ENCODE results near the gene ZNF554. TPM values are rescaled to one million over a fixed set of nuclear protein-coding genes. Genes with fewer than 3 reads are reported as not detected.

The ZNF554 gene
- total and polyA plus RNA-seq, 2 donors (not counting 3 experiments of a cell fraction or from before 2014, with no cell fraction given) = 1.2 to 1.6 TPM

GRCh38 chr19:2791440-2791839, 28.2 kb upstream of the ZNF554 start:
- CTCF ChIA-PET = no interaction called here
- dilution Hi-C loops (cut with MboI; ENCODE audit: extremely low pct_ligation_motif_present, low sequenced_read_pairs) = no loop called here
- Histone ChIP-seq H3K27me3 (ENCODE audit: control insufficient read depth in 2 of 2, insufficient read depth in 2 of 2, low read length in 2 of 2) (no peaks in the 10 kb centered on the region), H2AFZ (ENCODE audit: low read depth, low read length) (no peak overlapping the region), H3K36me3 (ENCODE audit: control insufficient read depth in 2 of 2, extremely low read depth in 1 of 2, insufficient read depth in 2 of 2, low read length in 2 of 2) (peaks cover 4 to 12% of the 10 kb centered on the region in 2 experiments), H3K4me3 (replicated peaks in 1 of 3; ENCODE audit: insufficient read depth in 1 of 3, low read depth in 1 of 3, low read length in 3 of 3) (no peak overlapping the region), H3K9ac (replicated peaks; ENCODE audit: extremely low read depth, insufficient read depth, low read length) (no peak overlapping the region), H3K4me2 (ENCODE audit: insufficient read depth, low read length) (no peak overlapping the region), H3K79me2 (ENCODE audit: control insufficient read depth, insufficient read depth, low read length) (peaks cover 25% of the 10 kb centered on the region), H3K27ac (ENCODE audit: insufficient read depth, low read depth, low read length) (no peak overlapping the region), H4K20me1 (replicated peaks; ENCODE audit: control insufficient read depth, extremely low read depth, insufficient read depth, low read length) (no peaks in the 10 kb centered on the region), H3K9me3 (replicated peaks; ENCODE audit: control insufficient read depth, insufficient read depth, low read length) (no peaks in the 10 kb centered on the region), H3K4me1 (ENCODE audit: control insufficient read depth, extremely low read depth, insufficient read depth, low read length) (peaks cover under 1% of the 10 kb centered on the region), H3K9me1 (replicated peaks; ENCODE audit: control insufficient read depth, extremely low read depth, insufficient read depth, low read length) (no peaks in the 10 kb centered on the region)
- FAIRE-seq (no peak), DNase-seq (ENCODE audit: low read depth, low spot score) (no peak)
- BruUV-seq (replicated peaks) = no TSS peak
- POLR2A ChIA-PET = no interaction called here
- TF ChIP-seq POLR2AphosphoS5 (IDR thresholded peaks at IDR 0.05; ENCODE audit: insufficient read depth, low read depth, low read length) (no peak), GATA2 (IDR thresholded peaks at IDR 0.05; ENCODE audit: insufficient read depth, insufficient read length, low read depth, low read length) (no peak), EZH2 (IDR thresholded peaks at IDR 0.05; ENCODE audit: borderline replicate concordance, low read depth, low read length, severe bottlenecking) (no peak), MAX (IDR thresholded peaks at IDR 0.05; ENCODE audit: insufficient read depth, insufficient read length) (no peak), JUN (IDR thresholded peaks at IDR 0.05; ENCODE audit: borderline replicate concordance, insufficient read depth, insufficient read length, low read depth) (no peak), MYC (IDR thresholded peaks at IDR 0.05; ENCODE audit: low read depth, low read length) (no peak), POLR2A (IDR thresholded peaks at IDR 0.05; ENCODE audit: low read depth, low read length) (no peak), FOS (IDR thresholded peaks at IDR 0.05; ENCODE audit: borderline replicate concordance, insufficient read depth, low read length) (no peak), CTCF (IDR thresholded peaks at IDR 0.05; ENCODE audit: extremely low read depth in 1 of 2, insufficient read depth in 1 of 2, low read depth in 1 of 2, low read length in 2 of 2) (no peak)
- intact Hi-C loops (cut with micrococcal nuclease) = no loop called here

Measured in endothelial cell of umbilical vein (primary cell).